SJSA1 (cell line): Measurements from ENCODE around the gene KIF7. TPM values are rescaled to one million over a fixed set of nuclear protein-coding genes. Genes with fewer than 3 reads are reported as not detected.

ENCODE experiments used
- DNase-seq, 2 experiments: peaks; one replicate each; pipeline ENCODE4 v3.0.0-alpha.2; 2015 to 2020; ENCODE audit warnings: low spot score in 2 of 2, low read depth in 1 of 2
- H3K27ac ChIP-seq: fragments of 250-450 bp; sonication (Bioruptor Pico); 2 replicates; pipeline ENCODE4 v1.5.1; 2020; ENCODE audit warnings: mild to moderate bottlenecking, moderate library complexity
- H3K27me3 ChIP-seq: fragments of 250-450 bp; sonication (Bioruptor Pico); replicated peaks from 2 replicates; pipeline ENCODE4 v1.5.1; 2020; ENCODE audit warnings: mild to moderate bottlenecking, moderate library complexity
- H3K36me3 ChIP-seq: fragments of 250-450 bp; sonication (Bioruptor Pico); 2 replicates; pipeline ENCODE4 v1.5.1; 2020; ENCODE audit warnings: mild to moderate bottlenecking
- H3K4me1 ChIP-seq: fragments of 250-450 bp; sonication (Bioruptor Pico); replicated peaks from 2 replicates; pipeline ENCODE4 v1.6.1; 2021; ENCODE audit warnings: mild to moderate bottlenecking
- H3K4me3 ChIP-seq: fragments of 250-450 bp; sonication (Bioruptor Pico); 2 replicates; pipeline ENCODE4 v1.5.1; 2020; ENCODE audit warnings: mild to moderate bottlenecking
- H3K9me3 ChIP-seq: fragments of 250-450 bp; sonication (Bioruptor Pico); replicated peaks from 2 replicates; pipeline ENCODE4 v1.5.1; 2020; ENCODE audit warnings: mild to moderate bottlenecking
- total RNA-seq: library from RNA; depleted of rRNA; stranded (reverse); fragments of >200 nt; shearing (Covaris generic); gene quantifications from 2 replicates; pipeline ENCODE4 v1.2.3, GENCODE V29; 2014

Gene KIF7
- total RNA-seq, 1 experiment from 2014 or later, result 13.8 TPM

GRCh38 chr15:89630974-89631901 lies 24.0 kb downstream of the KIF7 start:
- Histone ChIP-seq H3K36me3 (peaks cover 85% of the 10 kb centered on the region), H3K27ac (no peak overlapping the region), H3K4me3 (no peak overlapping the region), H3K27me3 (no peaks in the 10 kb centered on the region), H3K9me3 (peaks cover 7% of the 10 kb centered on the region; the same call in 1 of the 2 replicates), H3K4me1 (no peaks in the 10 kb centered on the region)
- no peak for DNase-seq

GRCh38 chr15:89630260-89630659 lies 25.0 kb downstream of the KIF7 start:
- Histone ChIP-seq H3K9me3 (peaks cover 7% of the 10 kb centered on the region; the same call in 1 of the 2 replicates), H3K4me3 (no peak overlapping the region), H3K36me3 (peaks cover 94% of the 10 kb centered on the region), H3K4me1 (no peaks in the 10 kb centered on the region), H3K27ac (no peak overlapping the region), H3K27me3 (no peaks in the 10 kb centered on the region)
- no peak for DNase-seq

GRCh38 chr15:89629829-89630228 lies 25.4 kb downstream of the KIF7 start:
- no peak overlapping the region for H3K27ac ChIP-seq
- no peak overlapping the region for H3K4me3 ChIP-seq
- no peak for DNase-seq
- H3K27me3 ChIP-seq, result no peaks in the 10 kb centered on the region
- H3K9me3 ChIP-seq, result peaks cover 7% of the 10 kb centered on the region; the same call in 1 of the 2 replicates
- H3K4me1 ChIP-seq, result no peaks in the 10 kb centered on the region
- H3K36me3 ChIP-seq, result peaks cover 95% of the 10 kb centered on the region

GRCh38 chr15:89628806-89629715 lies 26.2 kb downstream of the KIF7 start:
- no peaks in the 10 kb centered on the region for H3K27me3 ChIP-seq
- no peaks in the 10 kb centered on the region for H3K4me1 ChIP-seq
- peaks cover 6% of the 10 kb centered on the region; the same call in 1 of the 2 replicates for H3K9me3 ChIP-seq
- no peak for DNase-seq
- no peak overlapping the region for H3K4me3 ChIP-seq
- no peak overlapping the region for H3K27ac ChIP-seq
- peaks cover 96% of the 10 kb centered on the region for H3K36me3 ChIP-seq

GRCh38 chr15:89628301-89628700 lies 27.0 kb downstream of the KIF7 start:
- Histone ChIP-seq H3K36me3 (peaks cover 96% of the 10 kb centered on the region), H3K4me1 (no peaks in the 10 kb centered on the region), H3K27ac (no peak overlapping the region), H3K27me3 (no peaks in the 10 kb centered on the region), H3K4me3 (no peak overlapping the region), H3K9me3 (no peaks in the 10 kb centered on the region)
- DNase-seq, result no peak

GRCh38 chr15:89627256-89627970 lies 27.9 kb downstream of the KIF7 start:
- peaks cover 96% of the 10 kb centered on the region for H3K36me3 ChIP-seq
- H3K4me3 ChIP-seq, result no peak overlapping the region
- H3K27me3 ChIP-seq, result no peaks in the 10 kb centered on the region
- DNase-seq, result no peak
- H3K9me3 ChIP-seq, result no peaks in the 10 kb centered on the region
- H3K4me1 ChIP-seq, result no peaks in the 10 kb centered on the region
- no peak overlapping the region for H3K27ac ChIP-seq

- no peaks in the 10 kb centered on the region for H3K9me3 ChIP-seq
- no peak overlapping the region for H3K27ac ChIP-seq
- H3K4me3 ChIP-seq, result no peak overlapping the region
- no peaks in the 10 kb centered on the region for H3K27me3 ChIP-seq
- peaks cover 96% of the 10 kb centered on the region for H3K36me3 ChIP-seq
- DNase-seq, result no peak
- no peaks in the 10 kb centered on the region for H3K4me1 ChIP-seq
Observed at GRCh38 chr15:89625716-89626115, 29.6 kb downstream of the KIF7 start.

GRCh38 chr15:89623165-89623564 lies 32.1 kb downstream of the KIF7 start:
- no peaks in the 10 kb centered on the region for H3K4me1 ChIP-seq
- no peak for DNase-seq
- H3K36me3 ChIP-seq, result peaks cover 99% of the 10 kb centered on the region
- no peaks in the 10 kb centered on the region for H3K9me3 ChIP-seq
- no peaks in the 10 kb centered on the region for H3K27me3 ChIP-seq
- H3K27ac ChIP-seq, result no peak overlapping the region
- H3K4me3 ChIP-seq, result no peak overlapping the region

- no peaks in the 10 kb centered on the region for H3K4me1 ChIP-seq
- no peak overlapping the region for H3K4me3 ChIP-seq
- no peaks in the 10 kb centered on the region for H3K27me3 ChIP-seq
- no peak overlapping the region for H3K27ac ChIP-seq
- DNase-seq, result no peak
- no peaks in the 10 kb centered on the region for H3K9me3 ChIP-seq
- peaks cover 99% of the 10 kb centered on the region for H3K36me3 ChIP-seq
Observed at GRCh38 chr15:89621547-89621946, 33.7 kb downstream of the KIF7 start.

GRCh38 chr15:89616228-89616627 lies 39.0 kb downstream of the KIF7 start:
- DNase-seq, result no peak
- H3K27ac ChIP-seq, result no peak overlapping the region
- no peak overlapping the region for H3K4me3 ChIP-seq
- H3K9me3 ChIP-seq, result peaks cover 9% of the 10 kb centered on the region; the same call in 1 of the 2 replicates
- no peaks in the 10 kb centered on the region for H3K4me1 ChIP-seq
- peaks cover 97% of the 10 kb centered on the region for H3K36me3 ChIP-seq
- no peaks in the 10 kb centered on the region for H3K27me3 ChIP-seq

GRCh38 chr15:89615135-89615534 lies 40.1 kb downstream of the KIF7 start:
- H3K4me3 ChIP-seq, result no peak overlapping the region
- DNase-seq, result no peak
- no peaks in the 10 kb centered on the region for H3K27me3 ChIP-seq
- H3K36me3 ChIP-seq, result peaks cover 97% of the 10 kb centered on the region
- H3K9me3 ChIP-seq, result peaks cover 9% of the 10 kb centered on the region; the same call in 1 of the 2 replicates
- H3K27ac ChIP-seq, result no peak overlapping the region
- H3K4me1 ChIP-seq, result no peaks in the 10 kb centered on the region

- no peak for DNase-seq
- Histone ChIP-seq H3K9me3 (peaks cover 9% of the 10 kb centered on the region; the same call in 1 of the 2 replicates), H3K4me3 (no peak overlapping the region), H3K4me1 (no peaks in the 10 kb centered on the region), H3K27ac (no peak overlapping the region), H3K27me3 (no peaks in the 10 kb centered on the region), H3K36me3 (peaks cover 97% of the 10 kb centered on the region)
Observed at GRCh38 chr15:89614164-89614563, 41.1 kb downstream of the KIF7 start.

- Histone ChIP-seq H3K36me3 (peaks cover 96% of the 10 kb centered on the region), H3K9me3 (peaks cover 9% of the 10 kb centered on the region; the same call in 1 of the 2 replicates), H3K27me3 (no peaks in the 10 kb centered on the region), H3K4me3 (no peak overlapping the region), H3K27ac (no peak overlapping the region), H3K4me1 (no peaks in the 10 kb centered on the region)
- no peak for DNase-seq
Observed at GRCh38 chr15:89613031-89613430, 42.2 kb downstream of the KIF7 start.
